ENCODE results near the gene ATF3.

The ATF3 gene

DNA sequence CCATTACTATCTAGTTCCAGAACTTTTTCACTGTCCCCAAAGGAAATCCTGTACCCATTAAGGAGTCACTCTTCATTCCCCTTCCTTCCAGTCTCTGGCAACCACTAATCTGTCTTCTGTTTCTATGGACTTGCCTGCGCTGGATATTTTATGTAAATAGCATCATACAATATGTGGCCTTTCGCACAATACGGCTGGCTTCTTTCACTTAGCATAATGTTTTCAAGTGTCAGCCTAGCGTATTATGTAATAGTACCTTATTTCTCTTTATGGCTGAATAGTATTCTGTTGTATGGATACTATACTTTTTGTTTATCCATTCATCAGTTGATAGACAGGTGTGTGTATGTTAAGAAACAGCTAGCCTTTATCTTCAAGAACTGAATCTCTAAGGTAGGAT, 14.3 kb downstream of the ATF3 start:
- TF ChIP-seq EZH2 (IDR thresholded peaks at IDR 0.05; ENCODE audit: borderline replicate concordance, low read depth, low read length, severe bottlenecking) = no peak
- TF ChIP-seq, protein P1, sequence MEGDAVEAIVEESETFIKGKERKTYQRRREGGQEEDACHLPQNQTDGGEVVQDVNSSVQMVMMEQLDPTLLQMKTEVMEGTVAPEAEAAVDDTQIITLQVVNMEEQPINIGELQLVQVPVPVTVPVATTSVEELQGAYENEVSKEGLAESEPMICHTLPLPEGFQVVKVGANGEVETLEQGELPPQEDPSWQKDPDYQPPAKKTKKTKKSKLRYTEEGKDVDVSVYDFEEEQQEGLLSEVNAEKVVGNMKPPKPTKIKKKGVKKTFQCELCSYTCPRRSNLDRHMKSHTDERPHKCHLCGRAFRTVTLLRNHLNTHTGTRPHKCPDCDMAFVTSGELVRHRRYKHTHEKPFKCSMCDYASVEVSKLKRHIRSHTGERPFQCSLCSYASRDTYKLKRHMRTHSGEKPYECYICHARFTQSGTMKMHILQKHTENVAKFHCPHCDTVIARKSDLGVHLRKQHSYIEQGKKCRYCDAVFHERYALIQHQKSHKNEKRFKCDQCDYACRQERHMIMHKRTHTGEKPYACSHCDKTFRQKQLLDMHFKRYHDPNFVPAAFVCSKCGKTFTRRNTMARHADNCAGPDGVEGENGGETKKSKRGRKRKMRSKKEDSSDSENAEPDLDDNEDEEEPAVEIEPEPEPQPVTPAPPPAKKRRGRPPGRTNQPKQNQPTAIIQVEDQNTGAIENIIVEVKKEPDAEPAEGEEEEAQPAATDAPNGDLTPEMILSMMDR (IDR thresholded peaks at IDR 0.05; ENCODE audit: borderline replicate concordance, extremely low read depth, low read length, poor library complexity, severe bottlenecking) = no peak
- no peak overlapping the region for H3K27ac ChIP-seq (ENCODE audit: low read length)
- peaks cover 24% of the 10 kb centered on the region for H3K36me3 ChIP-seq (ENCODE audit: insufficient read depth, low read length)
- H3K27me3 ChIP-seq (ENCODE audit: insufficient read depth, low read length, poor library complexity) = no peaks in the 10 kb centered on the region
- H2AFZ ChIP-seq (ENCODE audit: low read depth, low read length) = no peak overlapping the region
- ATAC-seq (ENCODE audit: insufficient read depth, low read depth) = no peak
- no peak for DNase-seq
- no peaks in the 10 kb centered on the region for H3K9me3 ChIP-seq (ENCODE audit: insufficient read depth, low read length, severe bottlenecking)
- H3K4me2 ChIP-seq (ENCODE audit: insufficient read depth, low read length) = no peak overlapping the region
- no peaks in the 10 kb centered on the region for H3K79me2 ChIP-seq (ENCODE audit: insufficient read depth, low read length)
- H3K4me3 ChIP-seq (ENCODE audit: low read depth in 1 of 2, low read length in 2 of 2) = no peak overlapping the region
- peaks cover 7% of the 10 kb centered on the region; the same call in 1 of the 2 replicates for H3K4me1 ChIP-seq (ENCODE audit: insufficient read depth, low read length)
- no peak overlapping the region for H3K9ac ChIP-seq (ENCODE audit: low read depth, low read length)
- H4K20me1 ChIP-seq (ENCODE audit: insufficient read depth, low read length) = no peaks in the 10 kb centered on the region

GRCh38 chr1:212623603-212624002, 15.0 kb downstream of the ATF3 start:
- no peak overlapping the region for H3K9ac ChIP-seq (ENCODE audit: low read depth, low read length)
- no peak for TF ChIP-seq EZH2 (IDR thresholded peaks at IDR 0.05; ENCODE audit: borderline replicate concordance, low read depth, low read length, severe bottlenecking)
- TF ChIP-seq, protein P1 (IDR thresholded peaks at IDR 0.05; ENCODE audit: borderline replicate concordance, extremely low read depth, low read length, poor library complexity, severe bottlenecking) = no peak
- H3K79me2 ChIP-seq (ENCODE audit: insufficient read depth, low read length) = no peaks in the 10 kb centered on the region
- no peak overlapping the region for H3K4me3 ChIP-seq (ENCODE audit: low read depth in 1 of 2, low read length in 2 of 2)
- H3K27ac ChIP-seq (ENCODE audit: low read length) = no peak overlapping the region
- H3K4me1 ChIP-seq (ENCODE audit: insufficient read depth, low read length) = peaks cover 7% of the 10 kb centered on the region; the same call in 1 of the 2 replicates
- H3K4me2 ChIP-seq (ENCODE audit: insufficient read depth, low read length) = no peak overlapping the region
- peaks cover 17% of the 10 kb centered on the region for H3K36me3 ChIP-seq (ENCODE audit: insufficient read depth, low read length)
- DNase-seq = no peak
- no peak for ATAC-seq (ENCODE audit: insufficient read depth, low read depth)
- no peaks in the 10 kb centered on the region for H4K20me1 ChIP-seq (ENCODE audit: insufficient read depth, low read length)
- no peaks in the 10 kb centered on the region for H3K27me3 ChIP-seq (ENCODE audit: insufficient read depth, low read length, poor library complexity)
- H2AFZ ChIP-seq (ENCODE audit: low read depth, low read length) = no peak overlapping the region
- no peaks in the 10 kb centered on the region for H3K9me3 ChIP-seq (ENCODE audit: insufficient read depth, low read length, severe bottlenecking)

GRCh38 chr1:212624976-212625501, 16.5 kb downstream of the ATF3 start:
- H3K9me3 ChIP-seq (ENCODE audit: insufficient read depth, low read length, severe bottlenecking) = no peaks in the 10 kb centered on the region
- H3K36me3 ChIP-seq (ENCODE audit: insufficient read depth, low read length) = peaks cover 3% of the 10 kb centered on the region; the same call in 1 of the 2 replicates
- H4K20me1 ChIP-seq (ENCODE audit: insufficient read depth, low read length) = no peaks in the 10 kb centered on the region
- H3K4me2 ChIP-seq (ENCODE audit: insufficient read depth, low read length) = no peak overlapping the region
- H2AFZ ChIP-seq (ENCODE audit: low read depth, low read length) = no peak overlapping the region
- no peak overlapping the region for H3K27ac ChIP-seq (ENCODE audit: low read length)
- H3K79me2 ChIP-seq (ENCODE audit: insufficient read depth, low read length) = no peaks in the 10 kb centered on the region
- no peak overlapping the region for H3K4me3 ChIP-seq (ENCODE audit: low read depth in 1 of 2, low read length in 2 of 2)
- DNase-seq = no peak
- H3K27me3 ChIP-seq (ENCODE audit: insufficient read depth, low read length, poor library complexity) = no peaks in the 10 kb centered on the region
- H3K4me1 ChIP-seq (ENCODE audit: insufficient read depth, low read length) = peaks cover 7% of the 10 kb centered on the region; the same call in 1 of the 2 replicates
- H3K9ac ChIP-seq (ENCODE audit: low read depth, low read length) = no peak overlapping the region
- ATAC-seq (ENCODE audit: insufficient read depth, low read depth) = no peak
- TF ChIP-seq, protein P1 (IDR thresholded peaks at IDR 0.05; ENCODE audit: borderline replicate concordance, extremely low read depth, low read length, poor library complexity, severe bottlenecking) = no peak
- TF ChIP-seq EZH2 (IDR thresholded peaks at IDR 0.05; ENCODE audit: borderline replicate concordance, low read depth, low read length, severe bottlenecking) = no peak
